K562 (cell line): Measurements from ENCODE around the gene SEMA3F. TPM values are rescaled to one million over a fixed set of nuclear protein-coding genes. Genes with fewer than 3 reads are reported as not detected.

Source experiments
- ARID4B ChIP-seq: sonication (generic); formaldehyde crosslinking; IDR thresholded peaks from 2 replicates; pipeline ENCODE4 v1.8.0; 2022; ENCODE audit warnings: mild to moderate bottlenecking, missing genetic modification reagents
- EGR1 ChIP-seq: fragments of 450-650 bp; conservative IDR thresholded peaks from 2 replicates; pipeline ENCODE4 v1.6.1; 2017; ENCODE audit warnings: mild to moderate bottlenecking
- NR1H2 ChIP-seq: sonication (generic); formaldehyde crosslinking; IDR thresholded peaks from 2 replicates; pipeline ENCODE4 v1.4.0; 2020; ENCODE audit warnings: mild to moderate bottlenecking, missing genetic modification reagents
- RBFOX2 ChIP-seq: fragments of 200-400 bp; formaldehyde crosslinking; IDR thresholded peaks from 2 replicates; pipeline ENCODE4 v1.6.1; 2017; ENCODE audit warnings: low read depth, mild to moderate bottlenecking, low read length, moderate library complexity
- SAP30 ChIP-seq: fragments of 200-600 bp; sonication (generic); IDR thresholded peaks from 2 replicates; pipeline ENCODE4 v1.6.1; 2012; ENCODE audit warnings: borderline replicate concordance, low read depth, mild to moderate bottlenecking, moderate library complexity, low read length, control low read depth, inconsistent platforms; ENCODE audit not compliant: insufficient read depth, poor library complexity, severe bottlenecking
- YY1 ChIP-seq, 3 experiments: IDR thresholded peaks; 2 replicates each; pipeline ENCODE4 v1.6.1; 2011; ENCODE audit warnings: low read length in 2 of 3, mild to moderate bottlenecking in 2 of 3, moderate library complexity in 2 of 3, borderline replicate concordance in 1 of 3, control low read depth in 1 of 3, low read depth in 1 of 3; ENCODE audit not compliant: insufficient read depth in 3 of 3, insufficient replicate concordance in 2 of 3, control insufficient read depth in 1 of 3, insufficient read length in 1 of 3; ENCODE audit errors: extremely low read depth in 1 of 3
- ZNF124 ChIP-seq: sonication (generic); formaldehyde crosslinking; IDR thresholded peaks from 2 replicates; pipeline ENCODE4 v1.8.1; 2022; ENCODE audit warnings: missing genetic modification reagents
- polyA plus RNA-seq, 8 experiments: library from polyadenylated mRNA; depleted of rRNA in 4 of 8; stranded (reverse) in 5 of 8; unstranded in 3 of 8; fragments of >200 nt; fragmentation: Nextera tagmentation in 2 of 8; fragmentation: Illumina TruSeq in 1 of 8; extraction: Ambion mirVana in 2 of 8; extraction: Trizol in 1 of 8; gene quantifications; 2 replicates each; pipeline versions ENCODE4 v1.2.1 to v1.2.3, GENCODE V29; 2011 to 2014; ENCODE audit warnings: inconsistent platforms in 1 of 8, missing spikeins in 1 of 8
- total RNA-seq, 7 experiments: library from RNA; depleted of rRNA in 6 of 7; stranded (reverse); fragments of >200 nt in 6 of 7; fragmentation: Illumina TruSeq in 2 of 7; extraction: Trizol in 2 of 7; gene quantifications; 2 replicates each; pipeline versions ENCODE4 v1.2.1 to v1.2.3, GENCODE V29; 2011 to 2021; ENCODE audit warnings: low replicate concordance in 1 of 7
- TF ChIP-seq, protein P1 (sequence below), 2 experiments: fragments of 450-650 bp in 1 of 2; sonication (generic) in 1 of 2; formaldehyde crosslinking in 1 of 2; IDR thresholded peaks; 2 replicates each; pipeline versions ENCODE4 v1.7.1 to v1.9.0; 2016 to 2022; ENCODE audit warnings: inconsistent platforms in 1 of 2, mild to moderate bottlenecking in 1 of 2, missing genetic modification reagents in 1 of 2
- TF ChIP-seq, protein P2 (sequence below), 2 experiments: fragments of 250-450 bp in 1 of 2; fragments of 450-650 bp in 1 of 2; sonication (Bioruptor Pico) in 1 of 2; IDR thresholded peaks; 2 replicates each; pipeline versions ENCODE4 v1.6.1 to v1.8.0; 2016 to 2021; ENCODE audit warnings: mild to moderate bottlenecking in 2 of 2, moderate library complexity in 2 of 2, missing compliant biosample characterization in 1 of 2, missing genetic modification characterization in 1 of 2

The SEMA3F gene
- total and polyA plus RNA-seq, 9 of the 15 experiments (the other 6 are each of a cell fraction or from before 2014, with no cell fraction given): 0.58 to 3.0 (median 2.0) TPM; not detected in 2

GRCh38 chr3:50237754-50238548 lies 82.8 kb downstream of the SEMA3F start (continued):
- TF ChIP-seq, protein P1, sequence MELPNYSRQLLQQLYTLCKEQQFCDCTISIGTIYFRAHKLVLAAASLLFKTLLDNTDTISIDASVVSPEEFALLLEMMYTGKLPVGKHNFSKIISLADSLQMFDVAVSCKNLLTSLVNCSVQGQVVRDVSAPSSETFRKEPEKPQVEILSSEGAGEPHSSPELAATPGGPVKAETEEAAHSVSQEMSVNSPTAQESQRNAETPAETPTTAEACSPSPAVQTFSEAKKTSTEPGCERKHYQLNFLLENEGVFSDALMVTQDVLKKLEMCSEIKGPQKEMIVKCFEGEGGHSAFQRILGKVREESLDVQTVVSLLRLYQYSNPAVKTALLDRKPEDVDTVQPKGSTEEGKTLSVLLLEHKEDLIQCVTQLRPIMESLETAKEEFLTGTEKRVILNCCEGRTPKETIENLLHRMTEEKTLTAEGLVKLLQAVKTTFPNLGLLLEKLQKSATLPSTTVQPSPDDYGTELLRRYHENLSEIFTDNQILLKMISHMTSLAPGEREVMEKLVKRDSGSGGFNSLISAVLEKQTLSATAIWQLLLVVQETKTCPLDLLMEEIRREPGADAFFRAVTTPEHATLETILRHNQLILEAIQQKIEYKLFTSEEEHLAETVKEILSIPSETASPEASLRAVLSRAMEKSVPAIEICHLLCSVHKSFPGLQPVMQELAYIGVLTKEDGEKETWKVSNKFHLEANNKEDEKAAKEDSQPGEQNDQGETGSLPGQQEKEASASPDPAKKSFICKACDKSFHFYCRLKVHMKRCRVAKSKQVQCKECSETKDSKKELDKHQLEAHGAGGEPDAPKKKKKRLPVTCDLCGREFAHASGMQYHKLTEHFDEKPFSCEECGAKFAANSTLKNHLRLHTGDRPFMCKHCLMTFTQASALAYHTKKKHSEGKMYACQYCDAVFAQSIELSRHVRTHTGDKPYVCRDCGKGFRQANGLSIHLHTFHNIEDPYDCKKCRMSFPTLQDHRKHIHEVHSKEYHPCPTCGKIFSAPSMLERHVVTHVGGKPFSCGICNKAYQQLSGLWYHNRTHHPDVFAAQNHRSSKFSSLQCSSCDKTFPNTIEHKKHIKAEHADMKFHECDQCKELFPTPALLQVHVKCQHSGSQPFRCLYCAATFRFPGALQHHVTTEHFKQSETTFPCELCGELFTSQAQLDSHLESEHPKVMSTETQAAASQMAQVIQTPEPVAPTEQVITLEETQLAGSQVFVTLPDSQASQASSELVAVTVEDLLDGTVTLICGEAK (IDR thresholded peaks at IDR 0.05): no peak
- TF ChIP-seq, protein P1 (CRISPR knock-in tag; IDR thresholded peaks at IDR 0.05): no peak
- TF ChIP-seq EGR1: peak; percentile 57
- peak; percentile 58 for TF ChIP-seq SAP30
- TF ChIP-seq, protein P2, sequence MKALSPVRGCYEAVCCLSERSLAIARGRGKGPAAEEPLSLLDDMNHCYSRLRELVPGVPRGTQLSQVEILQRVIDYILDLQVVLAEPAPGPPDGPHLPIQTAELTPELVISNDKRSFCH (CRISPR knock-in tag; IDR thresholded peaks at IDR 0.05): no peak
- TF ChIP-seq, protein P2 (tag; IDR thresholded peaks at IDR 0.05): no peak
- peak; percentile 7 to 77 (median 68) for TF ChIP-seq YY1 (IDR thresholded peaks at IDR 0.05; ENCODE audit: borderline replicate concordance in 1 of 3, control insufficient read depth in 1 of 3, extremely low read depth in 1 of 3, insufficient read depth in 3 of 3, insufficient read length in 1 of 3, insufficient replicate concordance in 2 of 3, low read depth in 1 of 3, low read length in 2 of 3)
- no peak for TF ChIP-seq NR1H2
- TF ChIP-seq RBFOX2: peak; percentile 43
- TF ChIP-seq ZNF124 (CRISPR knock-in tag): no peak
- TF ChIP-seq ARID4B: peak; percentile 49
